Duodenal mucosa (tissue), 2 donors: ENCODE measurements around the gene N4BP2.

Experiments
- H3K27ac ChIP-seq: one replicate; pipeline ENCODE4 v1.7.0; 2013; ENCODE audit warnings: low read depth, low read length
- H3K27me3 ChIP-seq, 2 donors: one replicate each; pipeline ENCODE4 v1.7.0; 2013; ENCODE audit warnings: low read length in 2 of 2, control low read depth in 1 of 2; ENCODE audit not compliant: insufficient read depth in 2 of 2, control insufficient read depth in 1 of 2
- H3K36me3 ChIP-seq, 2 donors: one replicate each; pipeline ENCODE4 v1.7.0; 2013; ENCODE audit warnings: low read length in 2 of 2, control low read depth in 1 of 2; ENCODE audit not compliant: insufficient read depth in 2 of 2, control insufficient read depth in 1 of 2
- H3K4me1 ChIP-seq, 2 donors: one replicate each; pipeline ENCODE4 v1.7.0; 2013; ENCODE audit warnings: low read length in 2 of 2, control low read depth in 1 of 2; ENCODE audit not compliant: insufficient read depth in 2 of 2, control insufficient read depth in 1 of 2
- H3K4me3 ChIP-seq, 2 donors: one replicate each; pipeline ENCODE4 v1.7.0; 2013; ENCODE audit warnings: low read length in 2 of 2, low read depth in 1 of 2
- H3K9ac ChIP-seq, 2 donors: one replicate each; pipeline ENCODE4 v1.7.0; 2013; ENCODE audit warnings: low read length in 2 of 2, low read depth in 1 of 2
- H3K9me3 ChIP-seq, 2 donors: one replicate each; pipeline ENCODE4 v1.7.0; 2013; ENCODE audit warnings: low read length in 2 of 2, control low read depth in 1 of 2; ENCODE audit not compliant: control insufficient read depth in 1 of 2

The N4BP2 gene

GRCh38 chr4:40173470-40173875 is 116.8 kb downstream of the N4BP2 start:
- Histone ChIP-seq H3K36me3 (no peaks in the 10 kb centered on the region), H3K27me3 (no peaks in the 10 kb centered on the region), H3K27ac (no peak overlapping the region), H3K9me3 (no peaks in the 10 kb centered on the region), H3K4me1 (peaks cover 0 to 4% of the 10 kb centered on the region in 2 donors), H3K9ac (no peak overlapping the region), H3K4me3 (no peak overlapping the region)

- Histone ChIP-seq H3K27me3 (no peaks in the 10 kb centered on the region), H3K4me1 (peaks cover 0 to 4% of the 10 kb centered on the region in 2 donors), H3K27ac (no peak overlapping the region), H3K9me3 (no peaks in the 10 kb centered on the region), H3K36me3 (no peaks in the 10 kb centered on the region), H3K4me3 (peak overlapping the region; percentile 43 to 60), H3K9ac (no peak overlapping the region)
Measured at GRCh38 chr4:40176602-40177001, 120.0 kb downstream of the N4BP2 start.

GRCh38 chr4:40177591-40177990 is 120.9 kb downstream of the N4BP2 start:
- no peaks in the 10 kb centered on the region for H3K27me3 ChIP-seq
- H3K27ac ChIP-seq = no peak overlapping the region
- no peaks in the 10 kb centered on the region for H3K9me3 ChIP-seq
- H3K36me3 ChIP-seq = no peaks in the 10 kb centered on the region
- no peak overlapping the region for H3K4me3 ChIP-seq
- H3K4me1 ChIP-seq = peaks cover 0 to 4% of the 10 kb centered on the region in 2 donors
- no peak overlapping the region for H3K9ac ChIP-seq

GRCh38 chr4:40178672-40179071 is 122.0 kb downstream of the N4BP2 start:
- Histone ChIP-seq H3K4me1 (peaks cover 0 to 1% of the 10 kb centered on the region in 2 donors), H3K27me3 (no peaks in the 10 kb centered on the region), H3K36me3 (no peaks in the 10 kb centered on the region), H3K9me3 (no peaks in the 10 kb centered on the region), H3K27ac (no peak overlapping the region), H3K9ac (no peak overlapping the region), H3K4me3 (no peak overlapping the region)

GRCh38 chr4:40179360-40179759 is 122.7 kb downstream of the N4BP2 start:
- Histone ChIP-seq H3K9ac (no peak overlapping the region), H3K36me3 (no peaks in the 10 kb centered on the region), H3K4me3 (no peak overlapping the region), H3K4me1 (peaks cover 0 to 6% of the 10 kb centered on the region in 2 donors), H3K27me3 (no peaks in the 10 kb centered on the region), H3K9me3 (no peaks in the 10 kb centered on the region), H3K27ac (no peak overlapping the region)

GRCh38 chr4:40180356-40180755 is 123.7 kb downstream of the N4BP2 start:
- no peaks in the 10 kb centered on the region for H3K36me3 ChIP-seq
- no peak overlapping the region for H3K27ac ChIP-seq
- H3K9ac ChIP-seq = no peak overlapping the region
- H3K4me1 ChIP-seq = peaks cover 0 to 6% of the 10 kb centered on the region in 2 donors
- H3K27me3 ChIP-seq = no peaks in the 10 kb centered on the region
- no peak overlapping the region for H3K4me3 ChIP-seq
- H3K9me3 ChIP-seq = no peaks in the 10 kb centered on the region

GRCh38 chr4:40182001-40182400 is 125.4 kb downstream of the N4BP2 start:
- Histone ChIP-seq H3K9ac (no peak overlapping the region), H3K4me1 (peaks cover 0 to 6% of the 10 kb centered on the region in 2 donors), H3K4me3 (no peak overlapping the region), H3K9me3 (no peaks in the 10 kb centered on the region), H3K27ac (no peak overlapping the region), H3K27me3 (no peaks in the 10 kb centered on the region), H3K36me3 (no peaks in the 10 kb centered on the region)

- no peak overlapping the region for H3K27ac ChIP-seq
- H3K27me3 ChIP-seq = no peaks in the 10 kb centered on the region
- no peaks in the 10 kb centered on the region for H3K36me3 ChIP-seq
- peaks cover 0 to 6% of the 10 kb centered on the region in 2 donors for H3K4me1 ChIP-seq
- H3K4me3 ChIP-seq = no peak overlapping the region
- no peaks in the 10 kb centered on the region for H3K9me3 ChIP-seq
- H3K9ac ChIP-seq = no peak overlapping the region
Measured at GRCh38 chr4:40182954-40183353, 126.3 kb downstream of the N4BP2 start.

- H3K4me1 ChIP-seq = peaks cover 0 to 6% of the 10 kb centered on the region in 2 donors
- H3K27ac ChIP-seq = no peak overlapping the region
Measured at GRCh38 chr4:40183615-40184411, 127.2 kb downstream of the N4BP2 start.

GRCh38 chr4:40185830-40186664 is 129.4 kb downstream of the N4BP2 start:
- H3K9ac ChIP-seq = no peak overlapping the region
- no peak overlapping the region for H3K4me3 ChIP-seq
- no peak overlapping the region for H3K27ac ChIP-seq
- H3K9me3 ChIP-seq = no peaks in the 10 kb centered on the region
- H3K27me3 ChIP-seq = no peaks in the 10 kb centered on the region
- peaks cover 8% of the 10 kb centered on the region in 2 donors for H3K4me1 ChIP-seq
- no peaks in the 10 kb centered on the region for H3K36me3 ChIP-seq

More at GRCh38 chr4:40183615-40184411, 127.2 kb downstream of the N4BP2 start:
- no peak overlapping the region for H3K4me3 ChIP-seq
- no peaks in the 10 kb centered on the region for H3K36me3 ChIP-seq
- no peaks in the 10 kb centered on the region for H3K27me3 ChIP-seq
- no peak overlapping the region for H3K9ac ChIP-seq
- no peaks in the 10 kb centered on the region for H3K9me3 ChIP-seq
